ENCODE measurements around the gene LOXL1. TPM values are rescaled to one million over a fixed set of nuclear protein-coding genes. Genes with fewer than 3 reads are reported as not detected.

LOXL1 gene, protein sequence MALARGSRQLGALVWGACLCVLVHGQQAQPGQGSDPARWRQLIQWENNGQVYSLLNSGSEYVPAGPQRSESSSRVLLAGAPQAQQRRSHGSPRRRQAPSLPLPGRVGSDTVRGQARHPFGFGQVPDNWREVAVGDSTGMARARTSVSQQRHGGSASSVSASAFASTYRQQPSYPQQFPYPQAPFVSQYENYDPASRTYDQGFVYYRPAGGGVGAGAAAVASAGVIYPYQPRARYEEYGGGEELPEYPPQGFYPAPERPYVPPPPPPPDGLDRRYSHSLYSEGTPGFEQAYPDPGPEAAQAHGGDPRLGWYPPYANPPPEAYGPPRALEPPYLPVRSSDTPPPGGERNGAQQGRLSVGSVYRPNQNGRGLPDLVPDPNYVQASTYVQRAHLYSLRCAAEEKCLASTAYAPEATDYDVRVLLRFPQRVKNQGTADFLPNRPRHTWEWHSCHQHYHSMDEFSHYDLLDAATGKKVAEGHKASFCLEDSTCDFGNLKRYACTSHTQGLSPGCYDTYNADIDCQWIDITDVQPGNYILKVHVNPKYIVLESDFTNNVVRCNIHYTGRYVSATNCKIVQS
- 43.4 and 44.7 TPM in 2 replicates for total RNA-seq

DNA sequence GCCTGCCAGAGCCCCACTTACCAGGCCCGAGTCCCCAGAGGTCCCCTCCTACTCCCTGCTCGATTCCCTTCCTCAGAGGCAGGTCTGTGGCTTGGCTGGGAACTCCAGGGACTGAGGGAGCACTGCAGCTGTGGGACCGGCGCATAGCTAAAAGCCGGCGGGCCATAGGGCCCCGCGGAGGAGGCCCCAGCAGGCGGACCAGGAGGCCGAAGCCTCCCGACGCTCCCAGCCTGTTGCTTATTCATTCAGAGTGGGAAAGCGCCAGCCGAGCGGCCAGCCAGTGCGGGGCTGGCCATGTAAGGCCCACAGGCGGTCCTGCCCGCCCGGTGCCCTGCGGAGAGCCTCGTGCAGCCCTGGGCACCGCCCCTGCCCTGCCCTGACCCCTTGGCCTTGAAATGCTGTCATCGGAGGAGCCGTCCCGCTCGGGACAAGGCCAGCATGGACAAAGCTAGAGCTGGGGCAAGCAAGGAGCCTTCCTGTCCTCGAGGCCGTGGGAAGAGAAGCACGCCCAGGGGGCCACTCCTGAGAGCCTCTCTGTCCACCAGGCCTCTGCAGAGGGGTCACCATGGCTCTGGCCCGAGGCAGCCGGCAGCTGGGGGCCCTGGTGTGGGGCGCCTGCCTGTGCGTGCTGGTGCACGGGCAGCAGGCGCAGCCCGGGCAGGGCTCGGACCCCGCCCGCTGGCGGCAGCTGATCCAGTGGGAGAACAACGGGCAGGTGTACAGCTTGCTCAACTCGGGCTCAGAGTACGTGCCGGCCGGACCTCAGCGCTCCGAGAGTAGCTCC is at the start of gene LOXL1:
Gene LOXL1 (plus strand): TSS at position 244 of the 784 bp plus-strand sequence. CDS start 322 bp downstream, at position 566.

DNA sequence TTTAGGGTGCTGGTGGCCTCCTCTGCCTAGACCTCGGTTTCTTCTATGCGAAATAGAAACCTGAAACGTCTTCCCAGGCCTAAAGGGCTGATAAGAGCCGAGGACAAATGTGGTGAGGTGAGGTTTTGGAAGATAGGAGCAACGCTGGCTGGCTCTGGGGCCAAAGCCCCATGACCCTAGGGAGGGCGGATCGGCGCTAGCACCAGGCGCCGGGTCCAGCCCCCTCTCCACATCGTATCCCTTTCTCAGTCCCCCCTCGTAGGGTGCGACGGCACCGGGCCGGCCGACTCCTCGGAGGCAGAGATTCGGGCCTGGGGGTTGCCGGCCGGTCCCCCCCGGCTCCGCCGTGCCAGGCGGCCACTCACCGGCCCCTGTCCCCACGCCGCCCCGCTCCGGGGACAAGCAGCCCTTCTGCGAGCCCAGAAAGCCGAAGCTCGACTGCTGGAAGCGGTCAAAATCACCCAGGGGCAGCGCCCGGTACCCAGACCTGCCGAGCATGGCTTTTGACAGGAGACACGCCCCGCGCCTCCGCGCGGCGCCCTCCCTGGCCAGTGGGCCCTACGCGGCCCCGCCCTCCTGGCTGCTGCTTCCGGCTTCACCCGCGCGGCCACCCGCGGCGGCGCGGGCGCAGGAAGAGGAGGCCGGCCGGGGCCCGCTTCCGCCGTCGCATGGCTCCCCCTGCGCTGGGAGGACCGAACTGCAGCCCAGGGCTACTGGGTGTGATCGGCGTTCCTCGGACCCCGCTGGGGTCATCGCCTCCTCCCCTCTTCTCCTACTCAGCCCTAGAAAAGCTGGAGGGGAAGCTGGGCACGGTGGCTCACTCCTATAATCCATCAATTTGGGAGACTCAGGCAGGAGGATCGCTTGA is 65.7 kb downstream of the LOXL1 start, which contains the start of gene STOML1:
Gene STOML1 (minus strand): TSS at position 570 of the 868 bp plus-strand sequence. CDS start 72 bp downstream, at position 498.

DNA sequence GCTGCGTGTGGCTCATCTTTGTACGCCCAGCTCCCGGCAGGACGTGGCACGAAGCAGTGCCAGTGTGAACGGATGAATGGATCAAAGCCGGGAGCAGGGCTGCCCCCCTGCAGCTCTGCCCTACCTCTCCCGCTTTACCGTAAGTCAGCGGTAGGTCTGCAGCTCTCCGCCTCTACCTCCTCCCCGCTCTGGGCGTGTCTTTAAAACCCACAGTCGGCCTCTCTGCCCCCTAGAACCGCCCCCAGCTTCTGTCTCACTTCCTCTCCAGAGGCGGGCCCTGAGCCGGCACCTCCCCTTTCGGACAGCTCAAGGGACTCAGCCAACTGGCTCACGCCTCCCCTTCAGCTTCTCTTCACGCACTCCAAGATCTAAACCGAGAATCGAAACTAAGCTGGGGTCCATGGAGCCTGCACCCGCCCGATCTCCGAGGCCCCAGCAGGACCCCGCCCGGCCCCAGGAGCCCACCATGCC is 68.2 kb downstream of the LOXL1 start, which contains the start of gene PML:
Gene PML (plus strand): TSS at position 304 of the 471 bp plus-strand sequence. CDS start 97 bp downstream, at position 401.

Other genes with a start within 250 kb of the LOXL1 start
- 173 and 182 TPM in 2 replicates for gene CD276, start 242.1 kb upstream of the LOXL1 start, total RNA-seq
- not detected in 2 replicates for gene INSYN1, start 173.1 kb upstream of the LOXL1 start, total RNA-seq
- gene TBC1D21, start 52.9 kb upstream of the LOXL1 start, total RNA-seq: not detected in 2 replicates
- 20.8 and 23.7 TPM in 2 replicates for gene STOML1, start 65.8 kb downstream of the LOXL1 start, total RNA-seq
- gene PML, start 68.3 kb downstream of the LOXL1 start, total RNA-seq: 48.1 and 50.2 TPM in 2 replicates
- not detected in 2 replicates for gene GOLGA6A, start 156.1 kb downstream of the LOXL1 start, total RNA-seq
- gene ISLR2, start 204.1 kb downstream of the LOXL1 start, total RNA-seq: 0.18 TPM in 1 of 2 replicates, not detected in the other
- gene ISLR, start 247.2 kb downstream of the LOXL1 start, total RNA-seq: 136 and 187 TPM in 2 replicates